Measurements from ENCODE around the gene CMTM5. TPM values are rescaled to one million over a fixed set of nuclear protein-coding genes. Genes with fewer than 3 reads are reported as not detected.

The CMTM5 gene
- polyA plus RNA-seq, 1 of the 3 experiments (the other 2 are of a cell fraction) = 0.13 TPM

DNA sequence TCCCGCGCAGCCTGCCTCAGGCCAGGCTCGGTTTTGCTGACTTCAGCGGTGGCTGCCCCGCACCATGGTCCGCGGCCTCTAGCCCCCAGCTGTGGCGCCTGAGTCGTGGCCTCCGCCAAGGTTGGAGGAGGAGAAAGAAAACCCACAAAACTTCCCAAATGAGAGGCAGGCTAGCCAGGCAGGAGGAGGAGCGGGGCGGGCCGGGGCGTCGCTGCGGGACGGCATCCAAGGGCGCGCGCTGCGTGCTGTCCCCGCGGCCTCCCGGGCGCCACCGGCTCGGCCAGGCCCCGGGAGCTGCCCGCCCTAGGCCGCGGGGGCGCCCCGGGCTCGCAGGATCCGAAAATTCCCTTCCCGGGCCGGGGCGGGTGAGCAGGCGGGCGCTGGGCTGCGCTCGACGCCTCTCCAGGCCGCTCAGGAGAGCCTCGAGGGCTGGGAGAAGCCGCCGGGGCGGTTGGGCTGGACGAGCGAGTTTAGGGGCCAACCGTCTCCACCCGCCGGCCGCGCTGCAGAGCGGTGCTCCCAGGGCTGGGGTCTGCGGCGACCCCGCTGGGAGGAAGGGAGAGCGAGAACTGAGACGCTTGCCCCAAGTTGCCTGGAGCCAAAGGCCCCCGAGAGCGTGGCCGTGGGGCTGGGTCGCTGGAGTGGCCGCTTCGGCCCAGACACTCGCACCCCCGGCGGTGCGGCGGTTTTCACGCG is 11.7 kb upstream of the CMTM5 start, which contains the start of gene EFS:
EFS (minus strand) TSS at position 137 of the 696 bp plus-strand sequence. CDS start 147 bp downstream, outside the sequence.
- Histone ChIP-seq H3K4me3 (ENCODE audit: low read depth in 2 of 2, low read length in 1 of 2) (peak within 1 kb of the TSS; percentile 43 to 57), H3K27me3 (ENCODE audit: insufficient read depth) (no peaks in the 10 kb centered on the region), H3K27ac (ENCODE audit: low read depth in 2 of 2, low read length in 1 of 2) (peak within 1 kb of the TSS in 1 of 2 experiments; percentile 92; a peak in 2 of 4 replicates), H3F3A (replicated peaks; ENCODE audit: insufficient read depth) (no peaks in the 10 kb centered on the region), H3K9ac (peak within 1 kb of the TSS; percentile 66), H4K20me1 (ENCODE audit: insufficient read depth) (no peaks in the 10 kb centered on the region), H3K4me2 (peak within 1 kb of the TSS; percentile 79), H2AFZ (ENCODE audit: low read depth) (peak within 1 kb of the TSS; percentile 78; the same call in 1 of the 2 replicates), H3K9me3 (no peaks in the 10 kb centered on the region), H3K79me2 (ENCODE audit: insufficient read depth) (peaks cover 6% of the 10 kb centered on the region; the same call in 1 of the 2 replicates), H3K4me1 (ENCODE audit: control insufficient read depth in 1 of 2, insufficient read depth in 2 of 2, low read depth in 1 of 2, low read length in 1 of 2) (peaks cover 0 to 16% of the 10 kb centered on the region in 2 experiments; a peak in 2 of 4 replicates), H3K36me3 (replicated peaks in 1 of 2; ENCODE audit: control insufficient read depth in 1 of 2, insufficient read depth in 2 of 2, low read length in 1 of 2) (no peaks in the 10 kb centered on the region), H3K9me2 (no peaks in the 10 kb centered on the region)
- POLR2A ChIA-PET = interaction anchor here (1.2 to 5.6 kb wide), 7 partner anchors 10 to 89 kb away, joined by 3 to 45 read pairs (median 7); partner anchors contain the start of genes PABPN1 and SLC22A17
- 16% methylated on average over 25 of the region's 74 CpGs for WGBS (ENCODE audit: low lambda C conversion rate)
- TF ChIP-seq SIN3A (IDR thresholded peaks at IDR 0.05; ENCODE audit: borderline replicate concordance, low read depth, low read length) = no peak
- TF ChIP-seq PBX3 (IDR thresholded peaks at IDR 0.05) = no peak
- TF ChIP-seq FOXJ3 (CRISPR knock-in tag; IDR thresholded peaks at IDR 0.05) = no peak
- no peak for TF ChIP-seq RAD21 (IDR thresholded peaks at IDR 0.05; ENCODE audit: low read length)
- TF ChIP-seq, protein P1, sequence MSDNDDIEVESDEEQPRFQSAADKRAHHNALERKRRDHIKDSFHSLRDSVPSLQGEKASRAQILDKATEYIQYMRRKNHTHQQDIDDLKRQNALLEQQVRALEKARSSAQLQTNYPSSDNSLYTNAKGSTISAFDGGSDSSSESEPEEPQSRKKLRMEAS (IDR thresholded peaks at IDR 0.05; ENCODE audit: low read depth) = no peak
- TF ChIP-seq SMC3 (IDR thresholded peaks at IDR 0.05; ENCODE audit: low read depth, low read length) = no peak
- TF ChIP-seq RFX5 (IDR thresholded peaks at IDR 0.05; ENCODE audit: low read length) = no peak
- TF ChIP-seq, protein P2, sequence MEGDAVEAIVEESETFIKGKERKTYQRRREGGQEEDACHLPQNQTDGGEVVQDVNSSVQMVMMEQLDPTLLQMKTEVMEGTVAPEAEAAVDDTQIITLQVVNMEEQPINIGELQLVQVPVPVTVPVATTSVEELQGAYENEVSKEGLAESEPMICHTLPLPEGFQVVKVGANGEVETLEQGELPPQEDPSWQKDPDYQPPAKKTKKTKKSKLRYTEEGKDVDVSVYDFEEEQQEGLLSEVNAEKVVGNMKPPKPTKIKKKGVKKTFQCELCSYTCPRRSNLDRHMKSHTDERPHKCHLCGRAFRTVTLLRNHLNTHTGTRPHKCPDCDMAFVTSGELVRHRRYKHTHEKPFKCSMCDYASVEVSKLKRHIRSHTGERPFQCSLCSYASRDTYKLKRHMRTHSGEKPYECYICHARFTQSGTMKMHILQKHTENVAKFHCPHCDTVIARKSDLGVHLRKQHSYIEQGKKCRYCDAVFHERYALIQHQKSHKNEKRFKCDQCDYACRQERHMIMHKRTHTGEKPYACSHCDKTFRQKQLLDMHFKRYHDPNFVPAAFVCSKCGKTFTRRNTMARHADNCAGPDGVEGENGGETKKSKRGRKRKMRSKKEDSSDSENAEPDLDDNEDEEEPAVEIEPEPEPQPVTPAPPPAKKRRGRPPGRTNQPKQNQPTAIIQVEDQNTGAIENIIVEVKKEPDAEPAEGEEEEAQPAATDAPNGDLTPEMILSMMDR (IDR thresholded peaks at IDR 0.05) = no peak
- TF ChIP-seq EP300 (IDR thresholded peaks at IDR 0.05; ENCODE audit: borderline replicate concordance in 1 of 2, low read depth in 1 of 2, low read length in 1 of 2) = no peak
- TF ChIP-seq CHD2 (IDR thresholded peaks at IDR 0.05; ENCODE audit: low read length, partially characterized antibody) = no peak
- TF ChIP-seq REST (IDR thresholded peaks at IDR 0.05; ENCODE audit: low read depth, low read length) = no peak
- CTCF ChIA-PET = interaction anchor here (1.3 to 6.6 kb wide), 6 partner anchors 11 to 58 kb away, joined by 4 to 46 read pairs (median 5); partner anchors contain the start of genes BCL2L2 and SLC22A17
- DNase-seq = peak; percentile 67
